Measurements from ENCODE around the gene MED13L. TPM values are rescaled to one million over a fixed set of nuclear protein-coding genes. Genes with fewer than 3 reads are reported as not detected.

MED13L gene
- total and polyA plus RNA-seq, 4 donors, result 52.2 to 196 (median 88.6) TPM

- WGBS (ENCODE audit: insufficient coverage), result no CpG with 5 or more reads among the region's 6 CpGs
- Histone ChIP-seq H3K27ac (ENCODE audit: low read depth, low read length) (no peak overlapping the region), H3K36me3 (ENCODE audit: control insufficient read depth, insufficient read depth, low read length) (no peaks in the 10 kb centered on the region), H3K4me1 (ENCODE audit: control insufficient read depth, insufficient read depth, low read length) (peaks cover 3% of the 10 kb centered on the region), H3K9me3 (ENCODE audit: control insufficient read depth, insufficient read depth, low read length) (no peaks in the 10 kb centered on the region), H3K27me3 (ENCODE audit: control insufficient read depth, insufficient read depth, low read length) (no peaks in the 10 kb centered on the region), H3K4me3 (ENCODE audit: low read depth, low read length) (no peak overlapping the region)
- no peak for DNase-seq (ENCODE audit: low read depth in 4 of 6, low spot score in 6 of 6)
Observed at GRCh38 chr12:116266631-116267349, 10.7 kb downstream of the MED13L start.

DNA sequence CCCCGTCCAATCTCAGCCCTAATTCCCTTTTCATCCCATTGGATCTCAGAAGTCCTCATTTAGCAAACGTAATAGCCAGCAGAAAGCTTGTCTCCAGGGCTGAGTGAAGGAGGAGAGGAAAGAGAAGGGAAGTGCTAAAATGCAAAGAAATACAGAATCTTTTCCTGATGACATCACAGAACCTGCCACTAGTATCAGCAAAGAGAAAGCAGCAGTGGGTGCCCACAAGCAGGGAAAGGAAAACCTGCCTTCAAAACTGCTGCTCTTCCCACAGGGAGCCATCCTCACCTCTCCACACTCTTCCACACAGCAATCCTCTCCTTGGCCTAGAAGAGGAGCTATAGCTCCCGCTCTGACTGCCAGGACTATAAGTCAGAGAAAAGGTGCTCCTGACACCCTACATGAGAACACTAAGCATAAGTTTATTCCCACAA lies 11.3 kb downstream of the MED13L start:
- H3K9me3 ChIP-seq (ENCODE audit: control insufficient read depth, insufficient read depth, low read length), result no peaks in the 10 kb centered on the region
- no peaks in the 10 kb centered on the region for H3K36me3 ChIP-seq (ENCODE audit: control insufficient read depth, insufficient read depth, low read length)
- no peak overlapping the region for H3K4me3 ChIP-seq (ENCODE audit: low read depth, low read length)
- DNase-seq (ENCODE audit: low read depth in 4 of 6, low spot score in 6 of 6), result peak in 1 of 6 donors; percentile 39
- no CpG with 5 or more reads among the region's 3 CpGs for WGBS (ENCODE audit: insufficient coverage)
- peaks cover 3% of the 10 kb centered on the region for H3K4me1 ChIP-seq (ENCODE audit: control insufficient read depth, insufficient read depth, low read length)
- H3K27me3 ChIP-seq (ENCODE audit: control insufficient read depth, insufficient read depth, low read length), result no peaks in the 10 kb centered on the region
- H3K27ac ChIP-seq (ENCODE audit: low read depth, low read length), result no peak overlapping the region

DNA sequence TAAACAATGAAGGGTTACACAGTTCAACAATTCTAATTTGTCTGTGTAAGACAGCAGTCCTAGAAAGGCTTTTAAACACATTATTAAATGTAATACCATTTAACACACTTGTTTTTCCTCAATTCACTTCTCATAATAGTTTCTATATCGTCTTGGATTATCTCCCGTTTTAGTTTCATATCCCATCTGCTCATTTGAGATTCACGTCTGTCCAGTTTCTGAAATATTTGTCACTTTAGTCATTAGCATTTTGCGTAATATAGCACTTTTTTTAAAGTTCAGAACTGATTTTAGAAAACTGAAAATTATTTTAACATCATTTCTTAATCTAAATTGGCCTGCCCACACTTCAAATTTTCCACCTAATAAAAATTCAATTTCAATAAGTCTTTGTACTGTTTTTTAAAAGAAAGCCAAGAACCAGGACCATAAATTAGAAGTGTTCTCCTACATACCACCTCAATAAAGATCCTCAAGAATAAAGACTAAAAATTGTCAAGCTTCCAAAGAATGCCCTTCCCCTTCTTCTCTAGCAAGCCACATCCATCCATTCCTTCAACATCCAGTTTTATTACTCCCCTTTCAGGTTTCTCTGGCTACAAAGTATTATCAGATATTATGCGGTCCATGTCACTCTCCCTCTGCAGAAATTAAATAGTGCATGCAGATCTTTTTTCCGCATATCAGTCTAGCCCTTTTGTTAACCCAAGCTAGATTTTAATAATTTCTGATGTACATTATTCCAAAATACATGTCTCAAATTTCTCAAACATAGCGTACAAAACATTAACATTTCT lies 11.9 kb downstream of the MED13L start:
- peak in 1 of 6 donors; percentile 61 for DNase-seq (ENCODE audit: low read depth in 4 of 6, low spot score in 6 of 6)
- Histone ChIP-seq H3K27me3 (ENCODE audit: control insufficient read depth, insufficient read depth, low read length) (no peaks in the 10 kb centered on the region), H3K36me3 (ENCODE audit: control insufficient read depth, insufficient read depth, low read length) (no peaks in the 10 kb centered on the region), H3K27ac (ENCODE audit: low read depth, low read length) (no peak overlapping the region), H3K9me3 (ENCODE audit: control insufficient read depth, insufficient read depth, low read length) (no peaks in the 10 kb centered on the region), H3K4me1 (ENCODE audit: control insufficient read depth, insufficient read depth, low read length) (peaks cover 3% of the 10 kb centered on the region), H3K4me3 (ENCODE audit: low read depth, low read length) (no peak overlapping the region)
- WGBS (ENCODE audit: insufficient coverage), result 78% methylated on average over 3 of the region's 7 CpGs

GRCh38 chr12:116264525-116265070 lies 12.9 kb downstream of the MED13L start:
- H3K4me3 ChIP-seq (ENCODE audit: low read depth, low read length), result no peak overlapping the region
- H3K36me3 ChIP-seq (ENCODE audit: control insufficient read depth, insufficient read depth, low read length), result no peaks in the 10 kb centered on the region
- no peak for DNase-seq (ENCODE audit: low read depth in 4 of 6, low spot score in 6 of 6)
- 70% methylated on average over 1 of the region's 2 CpGs for WGBS (ENCODE audit: insufficient coverage)
- H3K9me3 ChIP-seq (ENCODE audit: control insufficient read depth, insufficient read depth, low read length), result no peaks in the 10 kb centered on the region
- H3K27ac ChIP-seq (ENCODE audit: low read depth, low read length), result no peak overlapping the region
- peaks cover 3% of the 10 kb centered on the region for H3K4me1 ChIP-seq (ENCODE audit: control insufficient read depth, insufficient read depth, low read length)
- no peaks in the 10 kb centered on the region for H3K27me3 ChIP-seq (ENCODE audit: control insufficient read depth, insufficient read depth, low read length)

DNA sequence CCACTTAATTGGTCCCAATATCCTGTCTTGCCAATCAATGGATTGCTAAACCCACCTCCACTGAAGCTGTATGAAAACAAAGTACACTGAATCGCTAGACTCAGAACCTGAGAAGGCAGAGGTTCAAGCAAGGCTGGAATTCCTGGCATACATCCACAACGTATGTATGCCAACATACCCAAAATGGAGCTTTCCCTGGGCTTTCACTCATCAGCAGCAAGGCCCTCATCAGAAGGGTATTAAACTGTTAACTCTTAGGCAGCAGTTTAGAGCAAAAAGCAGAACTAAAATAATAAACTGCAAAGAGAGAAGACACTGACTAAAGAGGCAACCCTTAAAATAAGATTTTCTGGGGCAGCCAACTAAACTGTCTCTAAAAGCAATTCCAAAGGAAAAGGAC lies 13.6 kb downstream of the MED13L start:
- Histone ChIP-seq H3K4me1 (ENCODE audit: control insufficient read depth, insufficient read depth, low read length) (peaks cover 3% of the 10 kb centered on the region), H3K4me3 (ENCODE audit: low read depth, low read length) (no peak overlapping the region), H3K36me3 (ENCODE audit: control insufficient read depth, insufficient read depth, low read length) (no peaks in the 10 kb centered on the region), H3K27me3 (ENCODE audit: control insufficient read depth, insufficient read depth, low read length) (no peaks in the 10 kb centered on the region), H3K27ac (ENCODE audit: low read depth, low read length) (no peak overlapping the region), H3K9me3 (ENCODE audit: control insufficient read depth, insufficient read depth, low read length) (no peaks in the 10 kb centered on the region)
- DNase-seq (ENCODE audit: low read depth in 4 of 6, low spot score in 6 of 6), result peak in 1 of 6 donors; percentile 26
- WGBS (ENCODE audit: insufficient coverage), result 0% methylated on average over 1 of the region's 2 CpGs

GRCh38 chr12:116263431-116263830 lies 14.1 kb downstream of the MED13L start:
- H3K4me1 ChIP-seq (ENCODE audit: control insufficient read depth, insufficient read depth, low read length), result peaks cover 3% of the 10 kb centered on the region
- H3K4me3 ChIP-seq (ENCODE audit: low read depth, low read length), result no peak overlapping the region
- DNase-seq (ENCODE audit: low read depth in 4 of 6, low spot score in 6 of 6), result no peak
- no peaks in the 10 kb centered on the region for H3K27me3 ChIP-seq (ENCODE audit: control insufficient read depth, insufficient read depth, low read length)
- no peak overlapping the region for H3K27ac ChIP-seq (ENCODE audit: low read depth, low read length)
- WGBS (ENCODE audit: insufficient coverage), result no CpG with 5 or more reads among the region's 1 CpG
- H3K36me3 ChIP-seq (ENCODE audit: control insufficient read depth, insufficient read depth, low read length), result no peaks in the 10 kb centered on the region
- no peaks in the 10 kb centered on the region for H3K9me3 ChIP-seq (ENCODE audit: control insufficient read depth, insufficient read depth, low read length)

DNA sequence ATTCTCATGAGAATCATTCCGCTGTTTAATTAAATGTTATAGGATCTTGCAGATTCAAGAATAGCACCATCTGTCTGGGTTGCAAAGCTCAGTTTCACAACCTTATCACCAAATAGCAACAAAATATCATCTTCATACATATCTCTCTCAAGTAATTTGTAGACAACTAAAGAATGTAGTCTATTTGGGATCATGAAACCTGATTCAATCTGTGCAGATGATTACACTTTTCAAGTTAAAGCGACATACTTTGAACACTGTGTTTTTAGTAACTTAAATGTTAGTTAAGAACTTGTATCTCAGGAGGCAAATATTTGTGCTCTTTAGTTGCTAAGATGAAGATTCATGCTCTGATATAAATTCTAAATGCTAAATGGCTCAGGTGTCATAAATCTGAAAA lies 14.8 kb downstream of the MED13L start:
- Histone ChIP-seq H3K27me3 (ENCODE audit: control insufficient read depth, insufficient read depth, low read length) (no peaks in the 10 kb centered on the region), H3K4me3 (ENCODE audit: low read depth, low read length) (no peak overlapping the region), H3K4me1 (ENCODE audit: control insufficient read depth, insufficient read depth, low read length) (peaks cover 3% of the 10 kb centered on the region), H3K9me3 (ENCODE audit: control insufficient read depth, insufficient read depth, low read length) (no peaks in the 10 kb centered on the region), H3K36me3 (ENCODE audit: control insufficient read depth, insufficient read depth, low read length) (no peaks in the 10 kb centered on the region), H3K27ac (ENCODE audit: low read depth, low read length) (no peak overlapping the region)
- no CpG with 5 or more reads among the region's 2 CpGs for WGBS (ENCODE audit: insufficient coverage)
- no peak for DNase-seq (ENCODE audit: low read depth in 4 of 6, low spot score in 6 of 6)

DNA sequence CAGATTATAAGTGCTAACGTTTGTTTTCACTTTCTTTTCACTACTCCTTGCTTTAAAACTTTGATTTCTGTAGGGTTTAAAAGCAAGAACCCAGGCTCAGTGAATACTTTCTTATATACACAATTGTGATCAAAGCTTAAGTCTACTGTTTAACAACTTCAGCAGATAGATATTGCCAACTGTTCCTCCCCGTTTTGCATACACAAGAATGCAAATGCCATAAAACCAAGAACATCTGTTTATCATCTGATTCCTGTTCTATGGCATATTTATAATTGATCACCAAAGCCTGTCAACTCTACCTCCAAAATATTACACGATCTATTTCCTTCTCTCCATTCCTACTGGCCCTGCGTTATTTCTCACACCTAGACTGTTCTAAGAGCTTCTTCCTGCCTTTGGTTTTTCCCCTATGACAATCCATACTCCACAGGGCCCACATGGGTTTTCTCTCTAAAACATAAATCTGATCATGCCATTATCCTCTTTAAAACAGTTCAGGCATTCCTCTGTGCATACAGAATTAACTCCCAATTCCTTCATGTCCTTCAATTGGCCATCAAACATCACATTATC lies 15.9 kb downstream of the MED13L start:
- H3K9me3 ChIP-seq (ENCODE audit: control insufficient read depth, insufficient read depth, low read length), result no peaks in the 10 kb centered on the region
- H3K4me3 ChIP-seq (ENCODE audit: low read depth, low read length), result no peak overlapping the region
- peaks cover 5% of the 10 kb centered on the region for H3K4me1 ChIP-seq (ENCODE audit: control insufficient read depth, insufficient read depth, low read length)
- 85% methylated on average over 3 of the region's 4 CpGs for WGBS (ENCODE audit: insufficient coverage)
- DNase-seq (ENCODE audit: low read depth in 4 of 6, low spot score in 6 of 6), result no peak
- no peak overlapping the region for H3K27ac ChIP-seq (ENCODE audit: low read depth, low read length)
- no peaks in the 10 kb centered on the region for H3K27me3 ChIP-seq (ENCODE audit: control insufficient read depth, insufficient read depth, low read length)
- H3K36me3 ChIP-seq (ENCODE audit: control insufficient read depth, insufficient read depth, low read length), result no peaks in the 10 kb centered on the region

DNA sequence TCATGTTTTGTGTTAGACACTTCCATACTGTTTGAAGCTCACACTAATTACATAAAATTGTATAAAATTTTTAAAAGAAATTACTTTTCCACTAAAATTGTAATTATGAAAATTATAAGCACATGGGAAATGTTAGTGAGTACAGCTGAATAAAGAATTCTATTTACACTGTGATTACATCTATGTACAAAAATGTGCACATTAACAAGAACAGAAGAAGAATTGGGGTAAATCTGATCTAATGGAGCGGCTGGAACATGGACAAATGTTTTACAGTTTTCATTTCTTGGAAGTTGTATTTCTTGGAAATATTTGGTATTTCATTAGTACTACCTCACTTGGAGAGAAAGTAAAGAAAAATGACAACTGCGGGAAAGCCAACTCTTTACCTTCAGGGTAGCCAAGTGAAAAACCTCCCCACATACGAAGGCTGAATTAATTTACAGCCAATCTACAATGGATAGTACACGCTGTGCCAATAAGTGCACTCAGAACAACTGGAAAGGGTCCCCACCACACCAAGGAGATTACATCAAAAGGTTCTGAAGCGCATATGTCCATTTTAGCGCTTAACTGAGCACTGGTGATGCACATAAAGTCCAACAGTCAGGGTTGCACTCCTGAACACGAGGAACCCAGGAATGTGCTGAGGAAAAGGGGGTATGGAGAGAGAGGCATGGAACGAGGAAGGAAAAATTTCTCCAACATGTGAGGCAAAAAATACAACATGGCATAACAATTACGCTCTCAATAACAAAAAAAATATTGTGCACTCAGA lies 17.5 kb downstream of the MED13L start:
- no peaks in the 10 kb centered on the region for H3K36me3 ChIP-seq (ENCODE audit: control insufficient read depth, insufficient read depth, low read length)
- H3K4me3 ChIP-seq (ENCODE audit: low read depth, low read length), result no peak overlapping the region
- no peak for DNase-seq (ENCODE audit: low read depth in 4 of 6, low spot score in 6 of 6)
- no peaks in the 10 kb centered on the region for H3K9me3 ChIP-seq (ENCODE audit: control insufficient read depth, insufficient read depth, low read length)
- H3K27ac ChIP-seq (ENCODE audit: low read depth, low read length), result no peak overlapping the region
- H3K27me3 ChIP-seq (ENCODE audit: control insufficient read depth, insufficient read depth, low read length), result no peaks in the 10 kb centered on the region
- peaks cover 3% of the 10 kb centered on the region for H3K4me1 ChIP-seq (ENCODE audit: control insufficient read depth, insufficient read depth, low read length)
- 63% methylated on average over 4 of the region's 9 CpGs for WGBS (ENCODE audit: insufficient coverage)

Data from spinal cord (tissue), 10 donors.